Transverse colon (tissue), 3 donors: Measurements from ENCODE around the gene GPBP1.

Experiments
- CTCF ChIP-seq, 5 experiments: fragments of 200-600 bp in 3 of 5; fragments of 450-650 bp in 2 of 5; sonication (generic) in 3 of 5; IDR thresholded peaks; 1 replicate in 2 of 5; 2 replicates in 3 of 5; pipeline ENCODE4 v1.5.1; 2016 to 2017; ENCODE audit warnings: antibody characterized with exemption in 5 of 5, inconsistent platforms in 3 of 5, mild to moderate bottlenecking in 2 of 5, moderate library complexity in 1 of 5
- EP300 ChIP-seq: sonication (generic); formaldehyde crosslinking; IDR thresholded peaks from one replicate; pipeline ENCODE4 v1.6.1; 2017; ENCODE audit warnings: antibody characterized with exemption, low read depth
- POLR2A ChIP-seq: fragments of 450-650 bp; IDR thresholded peaks from one replicate; pipeline ENCODE4 v1.6.1; 2016; ENCODE audit warnings: antibody characterized with exemption, mild to moderate bottlenecking, moderate library complexity

DNA sequence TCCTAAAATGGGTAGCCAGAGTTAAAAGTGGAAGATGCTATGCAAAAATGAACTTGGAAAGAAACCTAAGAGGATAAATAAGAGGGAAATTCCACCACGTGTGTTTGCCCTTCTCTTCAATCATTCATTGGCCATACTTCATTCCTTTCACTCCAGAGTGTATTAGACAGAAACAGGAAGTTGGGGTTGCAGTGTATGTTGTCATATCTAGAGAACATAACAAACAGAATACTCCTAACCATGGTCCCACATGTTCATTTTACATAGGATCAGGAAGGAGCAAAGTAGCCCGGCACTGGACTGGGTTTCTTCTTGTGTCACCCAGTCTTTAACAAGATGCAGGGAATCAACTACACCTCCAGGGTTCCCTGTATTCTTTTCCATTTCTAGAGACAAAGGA, 7.6 kb upstream of the GPBP1 start:
- no peak for TF ChIP-seq CTCF (IDR thresholded peaks at IDR 0.05)
- no peak for TF ChIP-seq EP300
- TF ChIP-seq POLR2A, result no peak
